GM23338 (cell line): Measurements from ENCODE around the gene XXYLT1. TPM values are rescaled to one million over a fixed set of nuclear protein-coding genes. Genes with fewer than 3 reads are reported as not detected.

Source experiments
- ATAC-seq: fragments of 200-7000 bp; cut with Tn5 transposase; 3 replicates; pipeline ENCODE4 v1.9.1; 2020
- DNase-seq: peaks from one replicate; pipeline ENCODE4 v3.0.0-alpha.2; 2015; ENCODE audit warnings: low spot score
- H2AFZ ChIP-seq: fragments of 200-600 bp; sonication (generic); 2 replicates; pipeline ENCODE4 v1.8.0; 2016; ENCODE audit warnings: antibody characterized with exemption, mild to moderate bottlenecking, moderate library complexity
- H3F3A ChIP-seq: fragments of 200-600 bp; sonication (generic); replicated peaks from 2 replicates; pipeline ENCODE4 v1.8.0; 2017; ENCODE audit warnings: antibody characterized with exemption, mixed run types, low read depth
- H3K27ac ChIP-seq: fragments of 200-600 bp; sonication (generic); 2 replicates; pipeline ENCODE4 v1.6.1; 2016; ENCODE audit warnings: low read depth
- H3K27me3 ChIP-seq: fragments of 200-600 bp; sonication (generic); 2 replicates; pipeline ENCODE4 v1.8.0; 2016; ENCODE audit warnings: mild to moderate bottlenecking, mixed run types, moderate library complexity; ENCODE audit not compliant: insufficient read depth
- H3K36me3 ChIP-seq: fragments of 200-600 bp; sonication (generic); 2 replicates; pipeline ENCODE4 v1.8.0; 2016; ENCODE audit warnings: mild to moderate bottlenecking; ENCODE audit not compliant: insufficient read depth
- H3K4me1 ChIP-seq: fragments of 200-600 bp; sonication (generic); 2 replicates; pipeline ENCODE4 v1.8.0; 2016; ENCODE audit warnings: mild to moderate bottlenecking, moderate library complexity; ENCODE audit not compliant: insufficient read depth
- H3K4me2 ChIP-seq: fragments of 200-600 bp; sonication (generic); 2 replicates; pipeline ENCODE4 v1.7.1; 2017; ENCODE audit warnings: mixed run types
- H3K4me3 ChIP-seq: fragments of 200-600 bp; sonication (generic); 2 replicates; pipeline ENCODE4 v1.6.1; 2016; ENCODE audit warnings: mixed run types
- H3K79me2 ChIP-seq: fragments of 200-600 bp; sonication (generic); replicated peaks from 2 replicates; pipeline ENCODE4 v1.8.0; 2017; ENCODE audit warnings: mild to moderate bottlenecking; ENCODE audit not compliant: insufficient read depth
- H3K9me2 ChIP-seq: fragments of 200-600 bp; sonication (generic); 2 replicates; pipeline ENCODE4 v1.8.0; 2017; ENCODE audit not compliant: insufficient read depth
- H4K20me1 ChIP-seq: fragments of 200-600 bp; sonication (generic); replicated peaks from 2 replicates; pipeline ENCODE4 v1.8.0; 2017; ENCODE audit warnings: mild to moderate bottlenecking; ENCODE audit not compliant: insufficient read depth
- H3K27ac Mint-ChIP-seq: 2 replicates; pipeline ENCODE4 v1.8.0; 2020; ENCODE audit warnings: inconsistent platforms, mild to moderate bottlenecking, moderate library complexity, mixed read lengths
- H3K27me3 Mint-ChIP-seq: 3 replicates; pipeline ENCODE4 v1.8.0; 2022; ENCODE audit warnings: low read depth, mild to moderate bottlenecking, moderate library complexity, mixed read lengths, inconsistent platforms; ENCODE audit not compliant: insufficient read depth, poor library complexity
- H3K36me3 Mint-ChIP-seq: 3 replicates; pipeline ENCODE4 v1.8.0; 2021; ENCODE audit warnings: low read depth, mild to moderate bottlenecking, inconsistent platforms, moderate library complexity, mixed read lengths
- H3K4me1 Mint-ChIP-seq: 3 replicates; pipeline ENCODE4 v1.8.0; 2020; ENCODE audit warnings: mild to moderate bottlenecking, inconsistent platforms, mixed read lengths
- H3K4me3 Mint-ChIP-seq: 3 replicates; pipeline ENCODE4 v1.8.0; 2021; ENCODE audit warnings: moderate library complexity, mild to moderate bottlenecking, inconsistent platforms, mixed read lengths
- H3K9me3 Mint-ChIP-seq: 3 replicates; pipeline ENCODE4 v1.8.0; 2020; ENCODE audit warnings: moderate library complexity, mild to moderate bottlenecking, inconsistent platforms, mixed read lengths
- CREB1 ChIP-seq: fragments of 250-450 bp; sonication (Bioruptor Pico); IDR thresholded peaks from 2 replicates; pipeline ENCODE4 v1.5.0; 2020; ENCODE audit warnings: low read depth, mild to moderate bottlenecking, moderate library complexity
- CTCF ChIP-seq, 2 experiments: fragments of 200-600 bp in 1 of 2; sonication (generic) in 1 of 2; conservative IDR thresholded peaks; 2 replicates each; pipeline versions ENCODE4 v1.5.1 to v1.6.1; 2016 to 2017; ENCODE audit warnings: antibody characterized with exemption in 2 of 2, low read depth in 2 of 2, mild to moderate bottlenecking in 2 of 2, moderate library complexity in 1 of 2
- ETS1 ChIP-seq: IDR thresholded peaks from 2 replicates; pipeline ENCODE4 v1.6.1; 2016; ENCODE audit warnings: antibody characterized with exemption
- EZH2 ChIP-seq: fragments of 200-600 bp; sonication (generic); IDR thresholded peaks from one replicate; pipeline ENCODE4 v1.8.0; 2017; ENCODE audit warnings: antibody characterized with exemption, mild to moderate bottlenecking, low read depth; ENCODE audit not compliant: unreplicated experiment
- EZH2phosphoT487 ChIP-seq: fragments of 200-600 bp; sonication (generic); IDR thresholded peaks from one replicate; pipeline ENCODE4 v1.8.1; 2018; ENCODE audit warnings: antibody characterized with exemption; ENCODE audit not compliant: unreplicated experiment
- NANOG ChIP-seq: IDR thresholded peaks from 2 replicates; pipeline ENCODE4 v1.6.1; 2016; ENCODE audit warnings: antibody characterized with exemption, borderline replicate concordance
- POLR2AphosphoS5 ChIP-seq: IDR thresholded peaks from 2 replicates; pipeline ENCODE4 v1.6.1; 2016; ENCODE audit warnings: antibody characterized with exemption, low read depth
- ZNF331 ChIP-seq: fragments of 250-450 bp; sonication (Bioruptor Pico); IDR thresholded peaks from 2 replicates; pipeline ENCODE4 v1.5.0; 2020; ENCODE audit warnings: low read depth, mild to moderate bottlenecking, moderate library complexity
- ZNF462 ChIP-seq: fragments of 250-450 bp; sonication (Bioruptor Pico); IDR thresholded peaks from 2 replicates; pipeline ENCODE4 v1.5.0; 2020; ENCODE audit warnings: mild to moderate bottlenecking, moderate library complexity
- polyA plus RNA-seq: library from polyadenylated mRNA; unstranded; fragments of >200 nt; fragmentation: Nextera tagmentation; extraction: Ambion mirVana; gene quantifications from 2 replicates; pipeline ENCODE4 v1.2.1, GENCODE V29; 2016
- total RNA-seq: library from RNA; depleted of rRNA; stranded (reverse); fragments of >200 nt; shearing (Covaris generic); gene quantifications from 2 replicates; pipeline ENCODE4 v1.2.3, GENCODE V29; 2014

The XXYLT1 gene
- total and polyA plus RNA-seq, 2 experiments from 2014 or later, result 13.5 to 34.8 TPM

GRCh38 chr3:195270079-195270816, 711 bp downstream of the XXYLT1 start:
- Histone ChIP-seq H3K36me3 (no peaks in the 10 kb centered on the region), H3F3A (no peaks in the 10 kb centered on the region), H3K4me1 (peaks cover 11% of the 10 kb centered on the region; the same call in 1 of the 2 replicates), H3K27ac (peak overlapping the region; percentile 55; the same call in 1 of the 2 replicates), H3K79me2 (peaks cover 49% of the 10 kb centered on the region), H2AFZ (peak overlapping the region; percentile 16; the same call in 1 of the 2 replicates), H3K4me2 (peak overlapping the region; percentile 98), H3K9me2 (no peaks in the 10 kb centered on the region), H3K4me3 (peak overlapping the region; percentile 83), H3K27me3 (no peaks in the 10 kb centered on the region), H4K20me1 (peaks cover 42% of the 10 kb centered on the region)
- Mint-ChIP-seq H3K4me1 (peaks cover 22% of the 10 kb centered on the region), H3K4me3 (peak overlapping the region; percentile 90), H3K36me3 (peaks cover 28% of the 10 kb centered on the region), H3K27ac (no peak overlapping the region), H3K27me3 (peaks cover 7% of the 10 kb centered on the region), H3K9me3 (no peaks in the 10 kb centered on the region)
- DNase-seq, result peak; percentile 73
- TF ChIP-seq CTCF (conservative IDR thresholded peaks at IDR 0.05; ENCODE audit: low read depth in 2 of 2), result peak in 1 of 2 experiments; percentile 32; a peak in 1 of 4 replicates
- no peak for TF ChIP-seq CREB1 (CRISPR knock-in tag)
- ATAC-seq, result peak; percentile 58

- Histone ChIP-seq H3K4me1 (peaks cover 11% of the 10 kb centered on the region; the same call in 1 of the 2 replicates), H3K79me2 (peaks cover 56% of the 10 kb centered on the region), H3K4me3 (peak overlapping the region; percentile 83), H3K27me3 (no peaks in the 10 kb centered on the region), H4K20me1 (peaks cover 45% of the 10 kb centered on the region), H3K4me2 (peak overlapping the region; percentile 98), H3K36me3 (no peaks in the 10 kb centered on the region), H3K9me2 (no peaks in the 10 kb centered on the region), H3K27ac (no peak overlapping the region), H3F3A (no peaks in the 10 kb centered on the region), H2AFZ (no peak overlapping the region; the same call in 1 of the 2 replicates)
- no peak for ATAC-seq
- Mint-ChIP-seq H3K4me1 (peaks cover 24% of the 10 kb centered on the region), H3K27ac (no peak overlapping the region), H3K27me3 (peaks cover 7% of the 10 kb centered on the region), H3K36me3 (peaks cover 30% of the 10 kb centered on the region), H3K9me3 (no peaks in the 10 kb centered on the region), H3K4me3 (peak overlapping the region; percentile 90)
- DNase-seq, result no peak
- TF ChIP-seq POLR2AphosphoS5, result no peak
- no peak for TF ChIP-seq ZNF462 (CRISPR knock-in tag)
- no peak for TF ChIP-seq ZNF331
- TF ChIP-seq EZH2, result no peak
- TF ChIP-seq EZH2phosphoT487, result no peak
- TF ChIP-seq NANOG, result no peak
- TF ChIP-seq ETS1, result no peak
Observed at GRCh38 chr3:195269375-195270078, 1.4 kb downstream of the XXYLT1 start.
